Islet of Langerhans (tissue), 1 donor: ENCODE data around the gene ZSWIM5.
"Not testable (repeated sequence)": the region's sequence is repeated elsewhere in the genome, so short reads cannot be mapped to it uniquely, and the experiment has no call there.

Experiments used
- FAIRE-seq: peaks from one replicate; lab custom pipeline; 2011; peaks lifted over from hg19 to GRCh38; lab: Jason Lieb, UNC

ZSWIM5 gene

GRCh38 chr1:45001011-45001481, 205.4 kb downstream of the ZSWIM5 start:
- no peak for FAIRE-seq

- FAIRE-seq, result no peak
Measured at GRCh38 chr1:44999232-44999631, 207.2 kb downstream of the ZSWIM5 start.

- no peak for FAIRE-seq
Measured at GRCh38 chr1:44995467-44996238, 210.8 kb downstream of the ZSWIM5 start.

- no peak for FAIRE-seq
Measured at GRCh38 chr1:44994309-44994898, 212.0 kb downstream of the ZSWIM5 start.

- FAIRE-seq, result no peak
Measured at GRCh38 chr1:44988531-44989156, 217.8 kb downstream of the ZSWIM5 start.

- FAIRE-seq, result no peak
Measured at GRCh38 chr1:44985747-44986359, 220.6 kb downstream of the ZSWIM5 start.

GRCh38 chr1:44977372-44977771, 229.0 kb downstream of the ZSWIM5 start:
- not testable (repeated sequence) for FAIRE-seq

- no peak for FAIRE-seq
Measured at GRCh38 chr1:44976252-44976651, 230.2 kb downstream of the ZSWIM5 start.

GRCh38 chr1:44973645-44974044, 232.8 kb downstream of the ZSWIM5 start:
- FAIRE-seq, result no peak

- no peak for FAIRE-seq
Measured at GRCh38 chr1:44970317-44970716, 236.1 kb downstream of the ZSWIM5 start.
